ENCODE data around the gene SLC25A45.

The SLC25A45 gene

GRCh38 chr11:65386307-65387140 is 4.1 kb upstream of the SLC25A45 start, which contains the start of gene FRMD8:
Gene FRMD8, plus strand, starts transcription at chr11:65386637. Its CDS starts 400 bp downstream, at chr11:65387037.
- peak; percentile 74 to 77 for DNase-seq (ENCODE audit: low read depth in 2 of 2)

- DNase-seq (ENCODE audit: low read depth in 2 of 2): no peak
Observed at GRCh38 chr11:65384301-65384889, 1.9 kb upstream of the SLC25A45 start.

- no peak for DNase-seq (ENCODE audit: low read depth in 2 of 2)
Observed at GRCh38 chr11:65383778-65384177, 1.3 kb upstream of the SLC25A45 start.

- no peak for DNase-seq (ENCODE audit: low read depth in 2 of 2)
Observed at GRCh38 chr11:65382804-65383368, 440 bp upstream of the SLC25A45 start.

- DNase-seq (ENCODE audit: low read depth in 2 of 2): no peak
Observed at GRCh38 chr11:65381716-65382032, 772 bp downstream of the SLC25A45 start.

GRCh38 chr11:65380460-65381119 is 1.9 kb downstream of the SLC25A45 start:
- DNase-seq (ENCODE audit: low read depth in 2 of 2): no peak

- DNase-seq (ENCODE audit: low read depth in 2 of 2): no peak
Observed at GRCh38 chr11:65379698-65380459, 2.6 kb downstream of the SLC25A45 start.

GRCh38 chr11:65378928-65379638 is 3.4 kb downstream of the SLC25A45 start:
- no peak for DNase-seq (ENCODE audit: low read depth in 2 of 2)

GRCh38 chr11:65378208-65378927 is 4.1 kb downstream of the SLC25A45 start:
- DNase-seq (ENCODE audit: low read depth in 2 of 2): no peak

- DNase-seq (ENCODE audit: low read depth in 2 of 2): no peak
Observed at GRCh38 chr11:65377777-65378176, 4.7 kb downstream of the SLC25A45 start.

- DNase-seq (ENCODE audit: low read depth in 2 of 2): no peak
Observed at GRCh38 chr11:65377036-65377435, 5.4 kb downstream of the SLC25A45 start.

GRCh38 chr11:65376138-65376713 is 6.2 kb downstream of the SLC25A45 start:
- DNase-seq (ENCODE audit: low read depth in 2 of 2): no peak

- DNase-seq (ENCODE audit: low read depth in 2 of 2): no peak
Observed at GRCh38 chr11:65375012-65375411, 7.4 kb downstream of the SLC25A45 start.

GRCh38 chr11:65373839-65374580 is 8.4 kb downstream of the SLC25A45 start:
- DNase-seq (ENCODE audit: low read depth in 2 of 2): no peak

GRCh38 chr11:65370659-65371049 is 11.8 kb downstream of the SLC25A45 start:
- no peak for DNase-seq (ENCODE audit: low read depth in 2 of 2)

- DNase-seq (ENCODE audit: low read depth in 2 of 2): no peak
Observed at GRCh38 chr11:65366340-65366773, 16.1 kb downstream of the SLC25A45 start.

- DNase-seq (ENCODE audit: low read depth in 2 of 2): no peak
Observed at GRCh38 chr11:65363770-65364169, 18.7 kb downstream of the SLC25A45 start.

- DNase-seq (ENCODE audit: low read depth in 2 of 2): no peak
Observed at GRCh38 chr11:65362966-65363365, 19.5 kb downstream of the SLC25A45 start.

GRCh38 chr11:65362320-65362931 is 20.0 kb downstream of the SLC25A45 start:
- DNase-seq (ENCODE audit: low read depth in 2 of 2): no peak

All from stimulated activated CD8-positive, alpha-beta memory T cell treated with anti-CD3 and anti-CD28 coated beads, Interleukin-15, amount 100 ng/mL, for 48 hours (primary cell).